Retinal pigment epithelial cell (primary cell): ENCODE measurements around the gene TPCN1.

Experiments
- DNase-seq: peaks from one replicate; pipeline ENCODE4 v3.0.0-alpha.2; 2010; ENCODE audit warnings: low read depth
- H3K4me3 ChIP-seq: 2 replicates; pipeline ENCODE4 v1.5.1; 2011; ENCODE audit warnings: mild to moderate bottlenecking, low read length, control low read depth, moderate library complexity
- TF ChIP-seq, protein P1 (sequence below): conservative IDR thresholded peaks from 2 replicates; pipeline ENCODE4 v1.5.1; 2011; ENCODE audit warnings: low read depth, low read length, control low read depth, inconsistent platforms

TPCN1 gene

DNA sequence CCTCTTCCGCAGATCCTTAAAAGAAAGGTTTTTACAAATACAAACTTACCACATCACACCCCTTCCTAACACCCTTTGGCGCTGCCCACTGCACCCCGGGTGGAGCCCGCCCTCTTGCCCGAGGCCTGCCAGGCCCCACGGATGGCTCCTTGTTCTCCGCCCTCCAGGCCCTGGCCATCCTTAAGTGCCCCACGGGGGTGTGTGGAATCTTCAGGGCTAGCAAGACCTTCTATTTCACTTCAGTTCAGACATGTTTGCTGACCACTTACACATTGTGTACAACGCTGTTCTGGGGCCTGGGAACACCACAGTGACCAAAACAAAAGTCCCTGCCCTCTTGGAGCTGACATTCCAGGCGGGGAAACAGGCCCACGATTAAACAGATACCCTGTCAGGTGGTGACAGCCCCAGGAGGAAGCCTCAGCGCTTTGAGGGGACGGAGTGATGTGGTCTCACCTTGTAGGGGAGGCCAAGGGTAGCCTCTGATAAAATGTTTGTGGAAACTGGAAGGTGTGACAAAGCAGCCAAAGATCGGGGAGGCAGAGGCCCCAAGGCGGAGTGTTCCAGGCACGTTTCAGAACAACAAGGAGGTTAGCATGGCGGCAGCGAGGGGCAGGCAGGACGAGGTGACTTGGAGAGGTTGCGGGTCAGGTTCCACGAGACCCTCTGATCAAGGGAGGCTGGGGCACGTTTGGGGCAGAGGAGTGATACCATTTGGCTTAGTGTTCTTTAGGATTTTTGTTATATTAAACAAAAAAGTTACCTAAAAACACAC, 27.0 kb downstream of the TPCN1 start:
- H3K4me3 ChIP-seq: no peak overlapping the region
- TF ChIP-seq, protein P1, sequence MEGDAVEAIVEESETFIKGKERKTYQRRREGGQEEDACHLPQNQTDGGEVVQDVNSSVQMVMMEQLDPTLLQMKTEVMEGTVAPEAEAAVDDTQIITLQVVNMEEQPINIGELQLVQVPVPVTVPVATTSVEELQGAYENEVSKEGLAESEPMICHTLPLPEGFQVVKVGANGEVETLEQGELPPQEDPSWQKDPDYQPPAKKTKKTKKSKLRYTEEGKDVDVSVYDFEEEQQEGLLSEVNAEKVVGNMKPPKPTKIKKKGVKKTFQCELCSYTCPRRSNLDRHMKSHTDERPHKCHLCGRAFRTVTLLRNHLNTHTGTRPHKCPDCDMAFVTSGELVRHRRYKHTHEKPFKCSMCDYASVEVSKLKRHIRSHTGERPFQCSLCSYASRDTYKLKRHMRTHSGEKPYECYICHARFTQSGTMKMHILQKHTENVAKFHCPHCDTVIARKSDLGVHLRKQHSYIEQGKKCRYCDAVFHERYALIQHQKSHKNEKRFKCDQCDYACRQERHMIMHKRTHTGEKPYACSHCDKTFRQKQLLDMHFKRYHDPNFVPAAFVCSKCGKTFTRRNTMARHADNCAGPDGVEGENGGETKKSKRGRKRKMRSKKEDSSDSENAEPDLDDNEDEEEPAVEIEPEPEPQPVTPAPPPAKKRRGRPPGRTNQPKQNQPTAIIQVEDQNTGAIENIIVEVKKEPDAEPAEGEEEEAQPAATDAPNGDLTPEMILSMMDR: no peak
- no peak for DNase-seq

DNA sequence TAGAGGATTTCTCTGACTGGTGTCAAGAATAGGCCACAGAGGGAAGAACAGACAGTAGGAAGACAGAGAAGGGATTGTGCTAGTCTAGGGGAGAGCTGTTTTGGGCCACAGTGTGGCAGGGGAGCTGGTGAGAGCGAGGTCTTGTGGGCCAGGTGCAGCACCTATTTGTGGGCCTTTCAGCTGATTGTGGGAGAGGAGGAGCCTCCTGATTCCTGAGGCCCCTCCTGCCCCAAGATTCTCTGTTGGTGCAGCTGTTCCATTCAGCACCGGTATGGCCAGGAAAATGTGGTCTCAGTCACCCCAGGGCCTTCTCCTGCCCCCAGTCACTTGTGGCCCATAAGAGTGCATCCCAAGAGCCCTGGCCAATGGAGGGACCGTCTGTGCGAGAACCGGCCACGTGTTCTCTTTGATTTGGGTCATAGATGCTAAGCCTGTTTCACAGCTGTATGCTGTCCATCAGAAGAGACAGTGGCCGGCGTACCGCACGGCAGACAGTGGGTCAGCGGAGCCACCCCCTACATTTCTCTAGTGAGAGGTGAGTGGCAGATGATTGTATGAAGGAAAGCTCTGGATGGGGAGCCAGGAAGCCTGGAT, 27.7 kb downstream of the TPCN1 start:
- no peak overlapping the region for H3K4me3 ChIP-seq
- DNase-seq: no peak
- TF ChIP-seq, protein P1: no peak

DNA sequence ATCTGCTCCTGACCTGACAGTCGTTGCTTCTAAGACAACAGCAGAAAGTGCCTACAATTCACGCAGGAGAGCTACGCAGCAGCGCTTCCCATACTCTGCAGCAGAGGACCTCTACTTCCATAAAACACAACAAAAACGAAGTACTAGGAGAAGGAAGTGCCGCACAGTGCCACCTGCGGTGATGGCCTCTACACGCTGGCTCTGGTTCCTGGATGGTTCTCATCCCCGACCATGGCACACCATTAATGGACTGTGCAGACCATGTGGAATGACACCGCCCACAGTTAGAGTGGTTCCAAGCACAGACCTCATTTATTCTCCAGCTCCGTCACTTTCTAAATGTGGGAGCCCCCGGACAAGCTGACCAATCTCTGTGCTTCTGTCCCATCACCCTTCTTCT, 28.3 kb downstream of the TPCN1 start:
- H3K4me3 ChIP-seq: no peak overlapping the region
- no peak for DNase-seq
- TF ChIP-seq, protein P1: no peak

DNA sequence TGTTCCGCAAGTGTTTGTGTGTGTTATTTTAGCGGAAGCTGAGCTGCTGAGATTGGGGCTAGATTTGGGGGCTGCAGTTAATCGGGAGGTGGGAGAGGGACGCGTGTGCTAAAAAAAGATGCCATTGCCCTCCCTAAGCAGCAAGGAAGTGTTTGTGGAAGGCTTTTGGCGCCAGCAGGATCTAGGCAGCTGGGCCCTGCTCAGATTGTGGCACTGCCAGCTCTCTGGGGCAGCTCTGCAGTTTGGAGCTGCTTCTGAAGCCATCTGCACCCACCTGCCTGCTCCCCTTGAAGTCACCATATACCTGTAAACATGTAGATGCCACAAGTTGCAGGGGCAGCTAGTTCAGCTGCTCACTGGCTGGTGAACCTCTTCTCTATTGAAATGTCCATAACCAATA, 28.8 kb downstream of the TPCN1 start:
- no peak overlapping the region for H3K4me3 ChIP-seq
- TF ChIP-seq, protein P1: no peak
- DNase-seq: no peak

DNA sequence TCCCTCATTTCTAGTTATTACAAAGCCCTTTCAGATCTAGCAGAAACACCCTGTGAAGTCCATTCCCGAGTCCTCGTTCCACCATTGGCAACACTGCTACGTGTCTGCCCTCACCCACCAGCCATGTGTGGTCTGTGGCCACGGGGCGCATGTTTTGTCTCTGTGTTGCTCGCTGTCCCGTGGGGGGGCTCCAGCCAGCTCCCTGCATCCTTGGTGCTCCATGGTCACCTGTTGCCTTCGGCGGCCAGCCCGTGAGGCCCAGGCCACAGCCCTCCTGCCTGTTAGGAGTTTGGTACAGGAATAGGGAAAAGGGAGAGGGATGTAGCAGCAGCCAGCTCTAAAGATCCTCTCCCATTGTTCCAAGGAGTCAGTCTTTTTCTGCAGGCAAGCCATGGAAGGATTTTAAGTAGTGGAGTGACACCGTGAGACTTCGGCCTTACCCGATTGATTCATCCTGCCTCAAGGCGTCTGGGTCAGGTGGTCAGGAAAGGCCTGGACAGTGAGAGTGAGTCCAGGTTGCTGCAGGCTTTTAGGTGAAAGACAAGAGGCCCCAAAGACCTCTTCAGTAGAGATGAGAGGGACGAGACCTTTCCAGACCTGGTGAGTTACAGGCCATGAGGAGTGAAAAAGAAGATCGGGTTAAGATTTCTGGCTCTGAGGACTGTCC, 30.3 kb downstream of the TPCN1 start:
- no peak for DNase-seq
- TF ChIP-seq, protein P1: no peak
- no peak overlapping the region for H3K4me3 ChIP-seq

DNA sequence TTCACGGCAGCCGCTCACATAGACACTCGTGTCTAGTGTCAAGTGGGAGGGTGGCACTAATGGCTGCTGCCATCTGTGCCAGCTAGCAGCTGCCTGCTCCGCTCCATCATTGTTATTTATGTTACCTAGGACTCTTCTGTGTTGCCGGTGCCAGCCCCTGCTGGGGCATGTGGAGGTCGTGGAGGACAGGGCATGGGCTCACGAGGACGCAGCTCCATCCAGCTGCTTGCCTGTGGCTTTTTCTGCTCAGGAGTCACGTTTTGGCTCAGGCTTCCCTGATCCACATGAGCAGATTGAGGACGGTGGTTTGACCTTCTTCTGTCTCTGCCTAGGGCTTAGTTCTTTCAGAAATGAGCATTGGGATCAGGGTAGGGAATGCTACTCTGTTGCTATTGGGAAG, 31.2 kb downstream of the TPCN1 start:
- TF ChIP-seq, protein P1: no peak
- DNase-seq: no peak

More for the DNA sequence above, 31.2 kb downstream of the TPCN1 start:
- H3K4me3 ChIP-seq: no peak overlapping the region
